SK-N-SH treated with all-trans-retinoic acid at 6 μM for 48 hours (cell line): ENCODE measurements around the gene TPP2.

Source experiments
- ARNTL ChIP-seq: fragments of 450-650 bp; formaldehyde crosslinking; IDR thresholded peaks from 2 replicates; pipeline ENCODE4 v1.5.0; 2020; ENCODE audit warnings: low read depth, mild to moderate bottlenecking, moderate library complexity, borderline replicate concordance
- CREB5 ChIP-seq: fragments of 250-450 bp; sonication (Bioruptor Pico); IDR thresholded peaks from 2 replicates; pipeline ENCODE4 v1.5.1; 2020; ENCODE audit warnings: low read depth, mild to moderate bottlenecking, moderate library complexity
- CSDC2 ChIP-seq: fragments of 250-450 bp; sonication (Bioruptor Pico); IDR thresholded peaks from 2 replicates; pipeline ENCODE4 v1.5.0; 2020; ENCODE audit warnings: mild to moderate bottlenecking, moderate library complexity
- ESRRG ChIP-seq: fragments of 250-450 bp; sonication (Bioruptor Pico); IDR thresholded peaks from 2 replicates; pipeline ENCODE4 v1.6.1; 2021; ENCODE audit warnings: mild to moderate bottlenecking
- GLIS3 ChIP-seq: fragments of 250-450 bp; sonication (Bioruptor Pico); IDR thresholded peaks from 2 replicates; pipeline ENCODE4 v1.5.0; 2020; ENCODE audit warnings: mild to moderate bottlenecking, moderate library complexity
- PATZ1 ChIP-seq: fragments of 250-450 bp; sonication (Bioruptor Pico); IDR thresholded peaks from 2 replicates; pipeline ENCODE4 v1.8.0; 2020; ENCODE audit warnings: mild to moderate bottlenecking, moderate library complexity, borderline replicate concordance
- RARB ChIP-seq: fragments of 250-450 bp; sonication (Bioruptor Pico); IDR thresholded peaks from 2 replicates; pipeline ENCODE4 v1.8.0; 2021; ENCODE audit warnings: mild to moderate bottlenecking, moderate library complexity
- ZFP30 ChIP-seq: fragments of 450-650 bp; formaldehyde crosslinking; IDR thresholded peaks from 2 replicates; pipeline ENCODE4 v1.5.0; 2022; ENCODE audit warnings: mild to moderate bottlenecking, moderate library complexity
- ZNF565 ChIP-seq: fragments of 450-650 bp; formaldehyde crosslinking; conservative IDR thresholded peaks from 2 replicates; pipeline ENCODE4 v1.5.0; 2020; ENCODE audit warnings: low read depth, mild to moderate bottlenecking, moderate library complexity

- TF ChIP-seq ZFP30 (CRISPR knock-in tag) = no peak
- TF ChIP-seq ARNTL (CRISPR knock-in tag) = no peak
- no peak for TF ChIP-seq CSDC2 (CRISPR knock-in tag)
- no peak for TF ChIP-seq ZNF565 (CRISPR knock-in tag)
- no peak for TF ChIP-seq CREB5
- no peak for TF ChIP-seq ESRRG (CRISPR knock-in tag)
- no peak for TF ChIP-seq GLIS3 (CRISPR knock-in tag)
- TF ChIP-seq PATZ1 (CRISPR knock-in tag) = no peak
- no peak for TF ChIP-seq RARB (CRISPR knock-in tag)
These were observed 40.0 kb upstream of the TPP2 start for GRCh38 chr13:102556806-102557205.
